Measurements from ENCODE around the gene CLN6. TPM values are rescaled to one million over a fixed set of nuclear protein-coding genes. Genes with fewer than 3 reads are reported as not detected.
"Not testable (repeated sequence)": the region's sequence is repeated elsewhere in the genome, so short reads cannot be mapped to it uniquely, and the experiment has no call there.

The CLN6 gene
- total RNA-seq, 1 donor from 2014 or later, result 9.9 TPM

- intact Hi-C loops (cut with micrococcal nuclease); ATAC-seq; DNase-seq: not testable (repeated sequence)
Measured at GRCh38 chr15:68172037-68172436, 57.5 kb downstream of the CLN6 start.

- DNase-seq (no peak), ATAC-seq (no peak)
Measured at GRCh38 chr15:68166847-68167246, 62.7 kb downstream of the CLN6 start.

GRCh38 chr15:68163191-68163590, 66.3 kb downstream of the CLN6 start:
- intact Hi-C loops (cut with micrococcal nuclease), result no loop called here
- DNase-seq (no peak), ATAC-seq (no peak)

More at GRCh38 chr15:68166847-68167246, 62.7 kb downstream of the CLN6 start:
- intact Hi-C loops (cut with micrococcal nuclease), result no loop called here

GRCh38 chr15:68158046-68158628, 71.4 kb downstream of the CLN6 start:
- DNase-seq (no peak), ATAC-seq (no peak)
- intact Hi-C loops (cut with micrococcal nuclease), result loop anchor here (5.0 kb wide), 1 partner anchor 296 kb away; no protein-coding TSS in a partner anchor

- intact Hi-C loops (cut with micrococcal nuclease), result loop anchor here (5.0 kb wide), 1 partner anchor 295 kb away; no protein-coding TSS in a partner anchor
- ATAC-seq, result no peak
- DNase-seq, result no peak
Measured at GRCh38 chr15:68157074-68157473, 72.5 kb downstream of the CLN6 start.

Other genes starting within 250 kb of the CLN6 start
- 27.2 TPM for gene PIAS1, start 175.4 kb downstream of the CLN6 start, total RNA-seq
- 0.99 TPM for gene CALML4, start 24.4 kb downstream of the CLN6 start, total RNA-seq
- 45.1 TPM for gene FEM1B, start 48.0 kb upstream of the CLN6 start, total RNA-seq
- 23.5 TPM for gene ITGA11, start 202.4 kb upstream of the CLN6 start, total RNA-seq

Data from left ventricle myocardium superior (tissue), 1 donor.